VCaP (cell line): ENCODE results near the gene DDC.

Experiments used
- H3K27ac ChIP-seq: fragments of 450-650 bp; 2 replicates; pipeline ENCODE4 v1.5.1; 2017
- CTCF ChIP-seq: fragments of 450-650 bp; conservative IDR thresholded peaks from 2 replicates; pipeline ENCODE4 v1.5.1; 2017; ENCODE audit warnings: mild to moderate bottlenecking, moderate library complexity

DDC gene

GRCh38 chr7:50474382-50475160 is 90.6 kb downstream of the DDC start:
- peak overlapping the region; percentile 19; the same call in 1 of the 2 replicates for H3K27ac ChIP-seq
- no peak for TF ChIP-seq CTCF

- no peak for TF ChIP-seq CTCF
- H3K27ac ChIP-seq: no peak overlapping the region
These were observed 91.7 kb downstream of the DDC start for GRCh38 chr7:50473531-50473930.

- no peak for TF ChIP-seq CTCF
- H3K27ac ChIP-seq: no peak overlapping the region
These were observed 92.8 kb downstream of the DDC start for GRCh38 chr7:50472427-50472826.

GRCh38 chr7:50471970-50472369 is 93.2 kb downstream of the DDC start:
- TF ChIP-seq CTCF: no peak

GRCh38 chr7:50470250-50471163 is 94.7 kb downstream of the DDC start:
- TF ChIP-seq CTCF: no peak
- no peak overlapping the region for H3K27ac ChIP-seq

More at GRCh38 chr7:50471970-50472369, 93.2 kb downstream of the DDC start:
- H3K27ac ChIP-seq: no peak overlapping the region

GRCh38 chr7:50469181-50469580 is 96.0 kb downstream of the DDC start:
- H3K27ac ChIP-seq: no peak overlapping the region
- TF ChIP-seq CTCF: no peak

GRCh38 chr7:50467817-50468610 is 97.2 kb downstream of the DDC start:
- peak; percentile 97 for TF ChIP-seq CTCF
- peak overlapping the region; percentile 35; the same call in 1 of the 2 replicates for H3K27ac ChIP-seq
